Right forelimb (tissue), 1 donor: ENCODE measurements around the gene NCF4.

Experiments
- DNase-seq: peaks from one replicate; pipeline ENCODE4 v3.0.0-alpha.2; 2018

The NCF4 gene

GRCh38 chr22:36860821-36861659 is at the start of gene NCF4:
Gene NCF4, plus strand, starts transcription at chr22:36861006. Its CDS starts 166 bp downstream, at chr22:36861172.
- no peak for DNase-seq

- no peak for DNase-seq
Measured at GRCh38 chr22:36811094-36811800, 49.6 kb upstream of the NCF4 start.

GRCh38 chr22:36814801-36815200 is 46.0 kb upstream of the NCF4 start:
- DNase-seq = no peak

GRCh38 chr22:36815558-36816338 is 45.1 kb upstream of the NCF4 start:
- DNase-seq = no peak

- DNase-seq = no peak
Measured at GRCh38 chr22:36816339-36816635, 44.5 kb upstream of the NCF4 start.

GRCh38 chr22:36816636-36817524 is 43.9 kb upstream of the NCF4 start, which contains the start of gene PVALB:
Gene PVALB, minus strand, starts transcription at chr22:36817035. Its CDS starts 30 bp downstream, at chr22:36817005.
- DNase-seq = peak; percentile 63

GRCh38 chr22:36817525-36817848 is 43.3 kb upstream of the NCF4 start:
- DNase-seq = no peak

- DNase-seq = no peak
Measured at GRCh38 chr22:36818010-36818642, 42.7 kb upstream of the NCF4 start.

GRCh38 chr22:36819112-36819511 is 41.7 kb upstream of the NCF4 start:
- DNase-seq = no peak

GRCh38 chr22:36822581-36822980 is 38.2 kb upstream of the NCF4 start:
- no peak for DNase-seq

GRCh38 chr22:36823186-36823839 is 37.5 kb upstream of the NCF4 start:
- no peak for DNase-seq

GRCh38 chr22:36824655-36825054 is 36.2 kb upstream of the NCF4 start:
- DNase-seq = no peak

- no peak for DNase-seq
Measured at GRCh38 chr22:36826262-36826661, 34.5 kb upstream of the NCF4 start.

- no peak for DNase-seq
Measured at GRCh38 chr22:36828815-36829214, 32.0 kb upstream of the NCF4 start.

- DNase-seq = no peak
Measured at GRCh38 chr22:36829370-36830002, 31.3 kb upstream of the NCF4 start.

- DNase-seq = no peak
Measured at GRCh38 chr22:36830601-36831000, 30.2 kb upstream of the NCF4 start.

- DNase-seq = no peak
Measured at GRCh38 chr22:36831206-36831605, 29.6 kb upstream of the NCF4 start.

- DNase-seq = no peak
Measured at GRCh38 chr22:36831717-36832116, 29.1 kb upstream of the NCF4 start.

- no peak for DNase-seq
Measured at GRCh38 chr22:36833073-36833472, 27.7 kb upstream of the NCF4 start.

- DNase-seq = no peak
Measured at GRCh38 chr22:36835903-36836302, 24.9 kb upstream of the NCF4 start.
